CD4-positive, alpha-beta memory T cell (primary cell): ENCODE data around the gene RPL13A. TPM values are rescaled to one million over a fixed set of nuclear protein-coding genes. Genes with fewer than 3 reads are reported as not detected.

Experiments
- CTCF ChIA-PET: fragments of 350-600 bp; sonication (Branson Sonifier 250); formaldehyde crosslinking; loops from one replicate; lab custom pipeline; 2021; ENCODE audit warnings: inconsistent platforms; ENCODE audit not compliant: partially characterized antibody; lab: Charles Lee
- POLR2A ChIA-PET: fragments of 350-600 bp; sonication (Branson Sonifier 250); formaldehyde crosslinking; loops from one replicate; lab custom pipeline; 2021; ENCODE audit not compliant: partially characterized antibody; lab: Charles Lee
- DNase-seq, 5 donors: peaks; one replicate each; pipeline versions ENCODE4 v3.0.0 to v3.0.0-alpha.2; 2020 to 2022; ENCODE audit warnings: mixed read lengths in 1 of 5
- H3K27ac ChIP-seq: one replicate; pipeline ENCODE4 v1.7.0; 2013; ENCODE audit warnings: low read depth, low read length
- H3K27me3 ChIP-seq: 2 replicates; pipeline ENCODE4 v1.7.0; 2013; ENCODE audit warnings: mild to moderate bottlenecking, low read length, moderate library complexity; ENCODE audit not compliant: insufficient read depth
- H3K36me3 ChIP-seq: 2 replicates; pipeline ENCODE4 v1.7.0; 2013; ENCODE audit warnings: mild to moderate bottlenecking, low read length, moderate library complexity; ENCODE audit not compliant: insufficient read depth
- H3K4me1 ChIP-seq: 2 replicates; pipeline ENCODE4 v1.7.0; 2013; ENCODE audit warnings: mild to moderate bottlenecking, low read length, moderate library complexity; ENCODE audit not compliant: insufficient read depth
- H3K4me3 ChIP-seq, 2 donors: one replicate each; pipeline ENCODE4 v1.7.0; 2013; ENCODE audit warnings: low read length in 2 of 2, mild to moderate bottlenecking in 1 of 2
- H3K9me3 ChIP-seq, 2 donors: one replicate each; pipeline ENCODE4 v1.7.0; 2013; ENCODE audit warnings: low read length in 2 of 2, control low read depth in 1 of 2; ENCODE audit not compliant: control insufficient read depth in 1 of 2
- H3K27ac Mint-ChIP-seq, 7 donors: one replicate each; pipeline ENCODE4 v1.8.0; 2020 to 2021; ENCODE audit warnings: mixed read lengths in 7 of 7, mild to moderate bottlenecking in 6 of 7, inconsistent platforms in 3 of 7, moderate library complexity in 3 of 7
- H3K27me3 Mint-ChIP-seq, 2 donors: one replicate each; pipeline ENCODE4 v1.8.0; 2020 to 2021; ENCODE audit warnings: mixed read lengths in 2 of 2
- H3K36me3 Mint-ChIP-seq, 2 donors: one replicate each; pipeline ENCODE4 v1.8.0; 2020 to 2021; ENCODE audit warnings: mixed read lengths in 2 of 2, inconsistent platforms in 1 of 2, mild to moderate bottlenecking in 1 of 2
- H3K4me1 Mint-ChIP-seq, 4 donors: one replicate each; pipeline ENCODE4 v1.8.0; 2020 to 2021; ENCODE audit warnings: mixed read lengths in 4 of 4, mild to moderate bottlenecking in 1 of 4
- H3K4me3 Mint-ChIP-seq, 8 donors: one replicate each; pipeline ENCODE4 v1.8.0; 2020 to 2021; ENCODE audit warnings: mixed read lengths in 8 of 8, mild to moderate bottlenecking in 7 of 8, moderate library complexity in 6 of 8, inconsistent platforms in 3 of 8
- H3K9me3 Mint-ChIP-seq, 8 donors: one replicate each; pipeline ENCODE4 v1.8.0; 2020 to 2021; ENCODE audit warnings: mixed read lengths in 8 of 8, mild to moderate bottlenecking in 5 of 8, inconsistent platforms in 3 of 8, moderate library complexity in 1 of 8
- intact Hi-C: fragments of 100-400 bp; cut with micrococcal nuclease; formaldehyde crosslinking; loops from one replicate; pipeline ENCODE4 v1.15.1; 2023
- polyA plus RNA-seq, 2 donors: library from polyadenylated mRNA; unstranded; fragments of 300-500 nt; fragmentation: Illumina TruSeq; gene quantifications; one replicate each; pipeline ENCODE4 v1.2.3, GENCODE V29; 2021
- total RNA-seq, 2 experiments: library from RNA; stranded (reverse); gene quantifications; one replicate each; pipeline ENCODE4 v1.2.3, GENCODE V29; 2021

RPL13A gene
- total and polyA plus RNA-seq, 4 experiments from 2014 or later = 1,827 to 5,661 (median 4,281) TPM

DNA sequence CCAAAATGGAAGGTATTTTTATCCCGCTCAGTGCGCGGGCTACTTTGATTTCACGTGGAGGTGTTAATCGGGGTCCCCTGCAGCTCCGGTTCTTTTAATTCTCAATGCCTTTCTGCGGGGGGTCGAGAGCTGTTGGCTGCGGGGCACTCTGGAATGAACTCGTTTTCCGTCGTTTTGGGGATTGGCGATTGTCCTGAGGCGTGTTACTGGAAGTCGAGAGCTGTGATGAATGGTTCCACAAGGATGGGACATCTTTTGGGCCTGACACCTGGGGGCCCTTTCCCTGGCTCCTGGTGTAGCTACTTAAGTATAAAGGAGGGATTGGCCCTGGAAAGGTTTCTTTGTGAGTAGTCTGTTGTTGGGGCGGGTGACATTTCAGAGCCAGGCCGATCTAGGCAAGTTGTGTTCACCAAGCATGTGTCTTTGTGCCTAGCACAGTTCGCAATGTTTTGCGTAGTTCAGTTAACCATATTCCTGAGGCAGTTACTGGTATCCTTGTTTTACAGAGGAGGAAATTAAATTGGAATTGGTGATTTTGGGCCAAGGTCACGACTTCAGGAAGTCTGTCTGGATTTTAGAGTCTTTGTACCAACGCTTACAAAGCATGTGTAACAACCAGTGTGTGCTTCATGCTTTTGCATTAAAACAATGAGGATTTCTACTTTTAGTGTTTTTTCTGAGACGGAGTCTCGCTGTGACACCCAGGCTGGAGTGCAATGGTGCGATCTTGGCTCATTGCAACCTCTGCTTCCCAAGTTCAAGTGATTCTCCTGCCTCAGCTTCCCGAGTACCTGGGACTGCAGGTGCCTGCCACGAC is 846 bp downstream of the RPL13A start:
- H3K27me3 ChIP-seq = no peaks in the 10 kb centered on the region
- intact Hi-C loops = no loop called here
- H3K27me3 Mint-ChIP-seq = no peaks in the 10 kb centered on the region
- H3K9me3 Mint-ChIP-seq = peaks cover 0 to 16% (median under 1%) of the 10 kb centered on the region in 8 donors
- peak overlapping the region; percentile 95 to 98 (median 98) for H3K27ac Mint-ChIP-seq
- POLR2A ChIA-PET = interaction anchor here (0.6 to 4.5 kb wide), 37 partner anchors 11 to 388 kb away, joined by 3 to 79 read pairs (median 5); partner anchors contain the start of genes ALDH16A1, BCL2L12, CD37 and FCGRT
- no peaks in the 10 kb centered on the region for H3K9me3 ChIP-seq
- H3K36me3 ChIP-seq = peaks cover 49% of the 10 kb centered on the region
- peaks cover 57 to 79% of the 10 kb centered on the region in 2 donors for H3K36me3 Mint-ChIP-seq
- CTCF ChIA-PET = interaction anchor here (1.2 to 2.9 kb wide), 4 partner anchors 10 to 19 kb away, joined by 4 to 11 read pairs (median 10); partner anchors contain the start of gene FLT3LG
- peaks cover 47% of the 10 kb centered on the region for H3K4me1 ChIP-seq
- peak overlapping the region; percentile 94 to 100 (median 98) for H3K4me3 Mint-ChIP-seq
- peaks cover 26 to 63% (median 44%) of the 10 kb centered on the region in 4 donors for H3K4me1 Mint-ChIP-seq
- peak in 1 of 5 donors; percentile 31 for DNase-seq
- peak overlapping the region; percentile 98 to 99 for H3K4me3 ChIP-seq
- peak overlapping the region; percentile 85 for H3K27ac ChIP-seq

DNA sequence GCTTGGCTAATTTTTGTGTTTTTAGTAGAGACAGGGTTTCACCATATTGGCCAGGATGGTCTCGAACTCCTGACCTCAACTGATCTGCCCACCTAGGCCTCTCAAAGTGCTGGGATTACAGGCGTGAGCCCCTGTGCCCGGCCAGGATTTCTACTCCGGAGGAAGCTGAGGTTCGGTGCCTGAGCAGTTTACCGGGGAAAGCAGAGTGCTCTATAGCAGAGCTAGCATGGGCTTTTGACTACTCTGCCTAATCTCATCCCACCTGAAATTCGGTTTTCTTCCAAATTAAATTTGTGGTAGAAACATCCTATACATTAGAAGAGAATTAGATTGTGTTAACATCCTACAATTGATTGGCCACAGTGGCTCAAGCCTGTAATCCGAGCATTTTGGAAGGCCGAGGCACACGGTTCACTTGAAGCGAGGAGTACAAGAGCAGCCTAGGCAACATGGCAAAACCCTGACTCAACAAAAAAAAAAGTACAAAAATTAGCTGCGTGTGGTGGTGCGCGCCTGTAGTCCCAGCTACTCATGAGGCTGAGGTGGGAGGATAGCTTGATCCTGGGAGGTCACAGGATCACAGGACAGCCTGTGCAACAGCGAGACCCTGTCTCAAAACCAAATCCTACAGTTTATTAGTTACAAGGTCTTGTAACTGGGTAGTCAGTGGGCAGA is 1.6 kb downstream of the RPL13A start:
- Histone ChIP-seq H3K9me3 (no peaks in the 10 kb centered on the region), H3K27me3 (no peaks in the 10 kb centered on the region), H3K4me1 (peaks cover 51% of the 10 kb centered on the region), H3K36me3 (peaks cover 49% of the 10 kb centered on the region), H3K27ac (peak overlapping the region; percentile 85), H3K4me3 (peak overlapping the region; percentile 98 to 99)
- H3K9me3 Mint-ChIP-seq = peaks cover 0 to 17% (median under 1%) of the 10 kb centered on the region in 8 donors
- ChIA-PET POLR2A (interaction anchor here (0.6 to 4.5 kb wide), 18 partner anchors 12 to 187 kb away, joined by 3 to 79 read pairs (median 6); partner anchors contain the start of genes ALDH16A1, FLT3LG, NOSIP and PIH1D1), CTCF (interaction anchor here (0.5 to 2.9 kb wide), 8 partner anchors 10 to 151 kb away, joined by 3 to 11 read pairs (median 4); partner anchors contain the start of genes FLT3LG and RRAS)
- intact Hi-C loops = no loop called here
- DNase-seq = peak in 1 of 5 donors; percentile 31
- H3K27ac Mint-ChIP-seq = peak overlapping the region; percentile 95 to 98 (median 98)
- H3K27me3 Mint-ChIP-seq = no peaks in the 10 kb centered on the region
- peak overlapping the region; percentile 94 to 100 (median 98) for H3K4me3 Mint-ChIP-seq
- H3K36me3 Mint-ChIP-seq = peaks cover 57 to 74% of the 10 kb centered on the region in 2 donors
- H3K4me1 Mint-ChIP-seq = peaks cover 25 to 68% (median 47%) of the 10 kb centered on the region in 4 donors

DNA sequence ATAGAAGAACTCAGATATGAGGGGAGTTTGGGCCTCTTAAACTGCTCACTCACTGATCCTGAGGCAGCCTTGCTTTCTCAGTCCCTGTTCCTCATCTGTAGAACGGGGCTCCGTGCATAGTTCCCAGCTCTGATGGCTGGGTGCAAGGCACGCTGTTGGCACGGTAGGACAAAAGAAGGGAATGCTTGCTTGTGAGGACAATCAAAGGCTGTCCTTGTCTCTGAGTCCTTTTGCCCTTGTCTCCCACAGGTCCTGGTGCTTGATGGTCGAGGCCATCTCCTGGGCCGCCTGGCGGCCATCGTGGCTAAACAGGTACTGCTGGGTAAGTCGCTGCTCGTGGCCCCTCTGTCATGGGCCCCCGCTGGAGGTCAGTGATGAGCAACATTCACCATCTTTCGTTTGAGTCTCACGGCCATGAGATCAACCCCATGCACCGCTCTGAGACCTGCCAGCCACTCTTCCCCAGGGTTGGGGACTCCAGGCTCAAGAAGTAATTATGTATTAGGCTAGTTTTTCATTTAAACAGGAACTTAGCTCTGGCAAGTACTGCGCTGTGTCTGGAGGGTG is 2.3 kb downstream of the RPL13A start:
- DNase-seq = peak in 3 of 5 donors; percentile 39 to 46 (median 44)
- H3K36me3 ChIP-seq = peaks cover 49% of the 10 kb centered on the region
- Mint-ChIP-seq H3K27ac (peak overlapping the region; percentile 95 to 98 (median 98)), H3K9me3 (peaks cover 0 to 17% (median under 1%) of the 10 kb centered on the region in 8 donors), H3K27me3 (no peaks in the 10 kb centered on the region), H3K4me3 (peak overlapping the region; percentile 94 to 100 (median 98)), H3K4me1 (peaks cover 25 to 68% (median 48%) of the 10 kb centered on the region in 4 donors), H3K36me3 (peaks cover 57 to 70% of the 10 kb centered on the region in 2 donors)
- peaks cover 55% of the 10 kb centered on the region for H3K4me1 ChIP-seq
- H3K27ac ChIP-seq = peak overlapping the region; percentile 85
- CTCF ChIA-PET = interaction anchor here (0.5 to 2.9 kb wide), 6 partner anchors 11 to 151 kb away, joined by 3 to 11 read pairs (median 4); partner anchors contain the start of gene RRAS
- no peaks in the 10 kb centered on the region for H3K27me3 ChIP-seq
- intact Hi-C loops = no loop called here
- no peaks in the 10 kb centered on the region for H3K9me3 ChIP-seq
- peak overlapping the region; percentile 98 to 99 for H3K4me3 ChIP-seq
- POLR2A ChIA-PET = interaction anchor here (1.0 to 4.5 kb wide), 12 partner anchors 13 to 187 kb away, joined by 3 to 79 read pairs (median 11); partner anchors contain the start of genes ALDH16A1, FLT3LG, NOSIP and PIH1D1

DNA sequence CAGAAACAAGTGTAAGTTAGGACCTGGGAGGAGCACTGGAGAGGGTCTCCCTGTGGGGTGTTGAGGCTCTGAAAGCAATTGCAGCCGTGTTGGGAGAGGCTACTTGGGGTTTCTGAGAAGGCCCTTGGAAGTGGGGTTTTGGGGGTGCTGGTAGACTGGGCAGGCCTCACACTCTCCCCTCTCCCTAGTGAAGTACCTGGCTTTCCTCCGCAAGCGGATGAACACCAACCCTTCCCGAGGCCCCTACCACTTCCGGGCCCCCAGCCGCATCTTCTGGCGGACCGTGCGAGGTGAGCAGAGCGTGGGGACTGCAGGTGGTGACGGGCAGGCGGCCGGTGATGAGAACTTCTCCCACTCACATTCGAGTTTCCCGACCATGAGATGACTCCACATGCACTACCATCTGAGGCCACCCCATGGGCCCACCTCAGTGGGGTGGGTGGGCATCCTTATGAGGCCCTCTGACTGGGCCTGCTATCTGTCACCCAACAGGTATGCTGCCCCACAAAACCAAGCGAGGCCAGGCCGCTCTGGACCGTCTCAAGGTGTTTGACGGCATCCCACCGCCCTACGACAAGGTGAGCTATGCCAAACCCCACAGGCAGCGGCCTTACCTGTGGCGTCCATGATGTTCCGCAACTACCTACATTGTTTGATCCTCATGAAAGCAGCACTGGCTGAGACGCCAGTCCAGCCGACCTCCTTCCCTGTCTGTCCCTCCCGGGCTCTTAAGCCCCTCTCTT is 3.0 kb downstream of the RPL13A start:
- Mint-ChIP-seq H3K4me3 (peak overlapping the region; percentile 94 to 100 (median 98)), H3K4me1 (peaks cover 27 to 73% (median 51%) of the 10 kb centered on the region in 4 donors), H3K27ac (peak overlapping the region; percentile 95 to 98 (median 98)), H3K27me3 (no peaks in the 10 kb centered on the region), H3K36me3 (peaks cover 56 to 69% of the 10 kb centered on the region in 2 donors), H3K9me3 (peaks cover 0 to 17% (median under 1%) of the 10 kb centered on the region in 8 donors)
- DNase-seq = no peak
- H3K4me1 ChIP-seq = peaks cover 60% of the 10 kb centered on the region
- H3K27me3 ChIP-seq = no peaks in the 10 kb centered on the region
- no peaks in the 10 kb centered on the region for H3K9me3 ChIP-seq
- peak overlapping the region in 1 of 2 donors; percentile 98 for H3K4me3 ChIP-seq
- peaks cover 49% of the 10 kb centered on the region for H3K36me3 ChIP-seq
- peak overlapping the region; percentile 85 for H3K27ac ChIP-seq
- ChIA-PET CTCF (interaction anchor here (2.9 kb wide), 1 partner anchor 21 kb away, joined by 11 read pairs; no protein-coding TSS in a partner anchor), POLR2A (interaction anchor here (0.7 to 3.6 kb wide), 9 partner anchors 12 to 186 kb away, joined by 3 to 31 read pairs (median 8); partner anchors contain the start of genes FLT3LG, PIH1D1 and PRMT1)
- intact Hi-C loops = no loop called here

DNA sequence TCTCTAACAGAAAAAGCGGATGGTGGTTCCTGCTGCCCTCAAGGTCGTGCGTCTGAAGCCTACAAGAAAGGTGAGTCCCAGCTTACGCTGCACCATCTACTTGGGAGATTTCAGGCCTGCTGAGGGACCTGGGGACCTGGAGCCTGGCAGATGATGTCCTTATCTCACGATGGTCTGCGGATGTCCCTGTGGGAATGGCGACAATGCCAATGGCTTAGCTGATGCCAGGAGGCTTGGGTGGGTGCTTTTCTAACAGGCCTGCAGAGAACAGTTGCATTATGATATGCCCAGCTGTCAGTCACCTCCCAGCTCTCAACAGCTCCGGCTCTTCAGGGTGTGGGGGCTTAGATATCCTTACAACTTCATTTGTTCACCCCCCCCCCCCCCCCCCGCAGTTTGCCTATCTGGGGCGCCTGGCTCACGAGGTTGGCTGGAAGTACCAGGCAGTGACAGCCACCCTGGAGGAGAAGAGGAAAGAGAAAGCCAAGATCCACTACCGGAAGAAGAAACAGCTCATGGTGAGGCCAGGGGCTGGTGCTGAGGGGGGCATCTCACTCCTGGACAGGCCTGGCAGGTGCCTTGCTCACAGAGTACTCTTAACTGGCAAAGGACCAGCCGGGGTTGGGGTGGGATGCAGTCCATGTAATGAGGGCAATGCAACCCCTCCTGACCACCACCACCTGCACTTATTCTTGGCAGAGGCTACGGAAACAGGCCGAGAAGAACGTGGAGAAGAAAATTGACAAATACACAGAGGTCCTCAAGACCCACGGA is 3.8 kb downstream of the RPL13A start:
- Mint-ChIP-seq H3K27me3 (no peaks in the 10 kb centered on the region), H3K4me1 (peaks cover 30 to 81% (median 53%) of the 10 kb centered on the region in 4 donors), H3K4me3 (peak overlapping the region in 6 of 8 donors; percentile 20 to 98 (median 58)), H3K27ac (peak overlapping the region in 6 of 7 donors; percentile 61 to 98 (median 96)), H3K36me3 (peaks cover 51 to 67% of the 10 kb centered on the region in 2 donors), H3K9me3 (peaks cover 0 to 24% (median under 1%) of the 10 kb centered on the region in 8 donors)
- intact Hi-C loops = no loop called here
- CTCF ChIA-PET = interaction anchor here (0.7 kb wide), 1 partner anchor 18 kb away, joined by 4 read pairs; no protein-coding TSS in a partner anchor
- Histone ChIP-seq H3K4me3 (no peak overlapping the region), H3K4me1 (peaks cover 60% of the 10 kb centered on the region), H3K27ac (peak overlapping the region; percentile 85), H3K9me3 (no peaks in the 10 kb centered on the region), H3K36me3 (peaks cover 44% of the 10 kb centered on the region), H3K27me3 (no peaks in the 10 kb centered on the region)
- POLR2A ChIA-PET = interaction anchor here (0.5 to 2.9 kb wide), 11 partner anchors 13 to 494 kb away, joined by 3 to 31 read pairs (median 3); partner anchors contain the start of genes FLT3LG and PIH1D1
- no peak for DNase-seq
